ENCODE results near the gene GNB1. TPM values are rescaled to one million over a fixed set of nuclear protein-coding genes. Genes with fewer than 3 reads are reported as not detected.

Gene GNB1
- total RNA-seq, 1 donor = 101 TPM

GRCh38 chr1:1917995-1918900, 27.4 kb upstream of the GNB1 start:
- peak overlapping the region; percentile 44 for H3K4me3 ChIP-seq (ENCODE audit: low read length)
- peaks cover 17% of the 10 kb centered on the region for H3K4me1 ChIP-seq (ENCODE audit: insufficient read depth, low read length)
- H3K27me3 ChIP-seq (ENCODE audit: insufficient read depth, low read length) = no peaks in the 10 kb centered on the region
- no peaks in the 10 kb centered on the region for H3K9me3 ChIP-seq (ENCODE audit: low read depth, low read length)

- H3K27me3 ChIP-seq (ENCODE audit: insufficient read depth, low read length) = no peaks in the 10 kb centered on the region
- peaks cover 17% of the 10 kb centered on the region for H3K4me1 ChIP-seq (ENCODE audit: insufficient read depth, low read length)
- H3K4me3 ChIP-seq (ENCODE audit: low read length) = no peak overlapping the region
- no peaks in the 10 kb centered on the region for H3K9me3 ChIP-seq (ENCODE audit: low read depth, low read length)
These were observed 26.6 kb upstream of the GNB1 start for GRCh38 chr1:1917304-1917976.

GRCh38 chr1:1916851-1917251, 26.0 kb upstream of the GNB1 start:
- Histone ChIP-seq H3K9me3 (ENCODE audit: low read depth, low read length) (no peaks in the 10 kb centered on the region), H3K4me3 (ENCODE audit: low read length) (no peak overlapping the region), H3K27me3 (ENCODE audit: insufficient read depth, low read length) (no peaks in the 10 kb centered on the region), H3K4me1 (ENCODE audit: insufficient read depth, low read length) (peaks cover 17% of the 10 kb centered on the region)

DNA sequence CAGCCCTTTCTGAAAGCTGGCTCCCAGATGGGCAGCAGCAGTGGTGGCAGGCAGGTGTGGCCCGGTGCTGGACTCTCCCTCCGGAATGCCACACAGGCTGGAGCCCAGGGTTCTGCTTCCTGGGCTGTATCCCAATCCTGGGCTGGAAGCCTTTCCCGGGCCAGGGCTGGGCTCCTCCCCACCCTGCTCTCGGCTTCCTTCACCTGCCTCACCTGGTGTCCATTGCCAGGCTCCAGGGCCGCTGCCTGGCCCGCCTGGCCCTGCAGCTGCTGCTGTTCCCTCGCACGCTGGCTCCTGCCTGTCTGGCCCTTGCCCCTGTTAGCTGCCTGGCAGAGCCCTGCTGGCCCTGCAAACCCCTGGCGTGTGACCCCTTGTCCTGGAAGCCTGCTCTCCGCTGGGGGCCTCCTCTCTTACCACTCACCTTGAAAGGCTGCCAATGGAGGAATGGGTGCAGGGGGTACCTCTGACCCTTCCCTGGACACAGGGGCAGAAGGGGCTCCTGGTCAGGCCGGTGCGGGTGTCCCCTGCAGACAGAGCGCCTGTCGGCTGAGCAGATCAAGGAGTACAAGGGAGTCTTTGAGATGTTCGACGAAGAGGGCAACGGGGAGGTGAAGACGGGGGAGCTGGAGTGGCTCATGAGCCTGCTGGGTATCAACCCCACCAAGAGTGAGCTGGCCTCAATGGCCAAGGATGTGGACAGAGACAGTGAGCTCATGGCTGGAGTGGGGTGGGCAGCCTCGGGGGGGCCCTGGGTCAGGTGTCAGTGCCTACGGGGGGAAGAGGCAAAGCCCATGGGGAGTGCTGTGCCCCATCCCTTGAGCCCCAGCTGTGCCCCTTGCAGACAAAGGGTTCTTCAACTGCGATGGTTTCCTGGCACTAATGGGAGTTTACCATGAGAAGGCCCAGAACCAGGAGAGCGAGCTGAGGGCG, 25.3 kb upstream of the GNB1 start:
- Histone ChIP-seq H3K4me1 (ENCODE audit: insufficient read depth, low read length) (peaks cover 17% of the 10 kb centered on the region), H3K27me3 (ENCODE audit: insufficient read depth, low read length) (no peaks in the 10 kb centered on the region), H3K4me3 (ENCODE audit: low read length) (no peak overlapping the region)

DNA sequence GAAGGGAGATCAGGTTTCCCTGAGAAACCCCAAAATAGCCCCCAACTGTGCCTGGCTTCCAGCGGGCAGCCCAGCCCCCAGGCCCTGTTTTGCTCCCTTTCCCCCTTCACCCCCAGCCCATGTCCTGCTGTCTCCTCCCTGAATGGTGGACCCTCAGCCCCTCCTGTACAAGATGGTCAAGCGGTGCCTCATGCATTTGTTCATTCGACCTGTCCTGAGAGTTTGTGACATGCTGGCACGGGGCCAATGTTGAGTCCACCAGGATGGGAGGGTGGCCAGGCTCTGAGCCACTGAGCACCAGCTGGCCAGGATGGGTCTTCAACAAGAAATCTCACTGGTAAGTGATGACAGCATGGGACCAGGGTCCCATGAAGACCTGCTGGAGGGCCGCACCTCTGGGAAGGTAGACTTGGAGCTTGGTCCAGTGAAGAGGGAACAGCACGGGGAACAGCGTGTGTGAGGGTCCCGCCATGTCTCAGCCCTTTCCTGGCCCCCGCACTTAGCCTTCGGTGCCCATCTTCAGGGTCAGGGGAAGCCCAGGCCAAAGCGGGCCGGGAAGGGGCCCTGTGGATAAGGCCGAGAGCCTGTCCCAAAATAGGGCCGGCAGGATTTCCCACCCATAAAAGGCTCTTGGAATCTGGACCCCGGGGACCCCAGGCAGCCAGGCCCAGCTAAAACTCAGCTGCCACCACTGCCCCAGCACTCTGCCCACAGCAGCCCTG, 24.2 kb upstream of the GNB1 start, which contains the start of gene CALML6:
Gene CALML6, plus strand, starts transcription at position 290 of the 722 bp plus-strand sequence. Its CDS starts 21 bp downstream, at position 311.
- H3K27me3 ChIP-seq (ENCODE audit: insufficient read depth, low read length) = no peaks in the 10 kb centered on the region
- H3K9me3 ChIP-seq (ENCODE audit: low read depth, low read length) = no peaks in the 10 kb centered on the region
- H3K4me3 ChIP-seq (ENCODE audit: low read length) = no peak within 1 kb of the TSS
- peaks cover 17% of the 10 kb centered on the region for H3K4me1 ChIP-seq (ENCODE audit: insufficient read depth, low read length)

More for the DNA sequence above, 25.3 kb upstream of the GNB1 start:
- H3K9me3 ChIP-seq (ENCODE audit: low read depth, low read length) = no peaks in the 10 kb centered on the region

DNA sequence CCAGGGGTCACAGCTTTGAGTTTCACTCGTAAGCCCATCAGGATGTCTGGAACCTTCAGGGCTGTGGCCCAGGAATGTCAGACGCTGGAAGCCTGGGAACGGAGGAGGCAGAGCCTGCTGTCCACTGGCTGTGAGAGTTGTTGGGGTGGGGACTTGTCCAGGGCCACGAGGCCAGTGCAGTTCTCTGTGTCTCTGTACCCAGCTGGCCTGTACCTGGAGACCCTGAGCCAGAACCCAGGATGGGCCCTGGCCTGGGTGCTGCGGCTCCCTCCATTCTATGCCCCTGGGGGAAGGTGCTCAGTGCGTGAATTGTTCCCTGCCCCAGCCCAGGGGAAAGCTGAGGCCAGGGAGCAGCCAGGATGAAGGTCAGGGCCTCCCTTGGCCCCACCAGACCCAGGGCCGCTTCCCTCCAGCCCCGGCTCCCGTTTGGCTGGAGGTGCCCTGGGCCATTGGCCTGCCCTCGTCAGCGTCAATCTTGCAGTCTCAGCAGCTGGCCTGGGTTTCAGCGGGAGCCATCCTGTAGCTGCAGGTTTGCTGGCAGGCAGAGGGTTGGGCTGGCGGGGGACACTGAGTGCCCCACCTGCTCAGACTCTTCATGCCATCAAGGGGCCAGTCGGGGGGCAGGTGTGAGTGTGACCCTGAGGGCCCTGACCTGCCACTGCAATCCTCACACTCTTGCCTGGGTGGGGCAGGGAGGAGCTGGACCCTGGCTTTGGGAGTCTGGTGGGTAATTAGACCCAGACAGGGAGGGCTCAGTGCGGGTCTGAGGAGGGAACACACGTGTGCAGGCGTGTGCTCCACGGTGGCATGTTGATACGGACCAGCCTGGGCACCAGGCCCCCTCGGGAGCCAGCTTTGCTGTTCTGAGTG, 23.4 kb upstream of the GNB1 start:
- no peaks in the 10 kb centered on the region for H3K9me3 ChIP-seq (ENCODE audit: low read depth, low read length)
- no peaks in the 10 kb centered on the region for H3K27me3 ChIP-seq (ENCODE audit: insufficient read depth, low read length)
- peaks cover 17% of the 10 kb centered on the region for H3K4me1 ChIP-seq (ENCODE audit: insufficient read depth, low read length)
- H3K4me3 ChIP-seq (ENCODE audit: low read length) = no peak overlapping the region

GRCh38 chr1:1911350-1912041, 20.6 kb upstream of the GNB1 start:
- H3K27me3 ChIP-seq (ENCODE audit: insufficient read depth, low read length) = no peaks in the 10 kb centered on the region
- no peak overlapping the region for H3K4me3 ChIP-seq (ENCODE audit: low read length)
- peaks cover 16% of the 10 kb centered on the region for H3K4me1 ChIP-seq (ENCODE audit: insufficient read depth, low read length)
- H3K9me3 ChIP-seq (ENCODE audit: low read depth, low read length) = no peaks in the 10 kb centered on the region

DNA sequence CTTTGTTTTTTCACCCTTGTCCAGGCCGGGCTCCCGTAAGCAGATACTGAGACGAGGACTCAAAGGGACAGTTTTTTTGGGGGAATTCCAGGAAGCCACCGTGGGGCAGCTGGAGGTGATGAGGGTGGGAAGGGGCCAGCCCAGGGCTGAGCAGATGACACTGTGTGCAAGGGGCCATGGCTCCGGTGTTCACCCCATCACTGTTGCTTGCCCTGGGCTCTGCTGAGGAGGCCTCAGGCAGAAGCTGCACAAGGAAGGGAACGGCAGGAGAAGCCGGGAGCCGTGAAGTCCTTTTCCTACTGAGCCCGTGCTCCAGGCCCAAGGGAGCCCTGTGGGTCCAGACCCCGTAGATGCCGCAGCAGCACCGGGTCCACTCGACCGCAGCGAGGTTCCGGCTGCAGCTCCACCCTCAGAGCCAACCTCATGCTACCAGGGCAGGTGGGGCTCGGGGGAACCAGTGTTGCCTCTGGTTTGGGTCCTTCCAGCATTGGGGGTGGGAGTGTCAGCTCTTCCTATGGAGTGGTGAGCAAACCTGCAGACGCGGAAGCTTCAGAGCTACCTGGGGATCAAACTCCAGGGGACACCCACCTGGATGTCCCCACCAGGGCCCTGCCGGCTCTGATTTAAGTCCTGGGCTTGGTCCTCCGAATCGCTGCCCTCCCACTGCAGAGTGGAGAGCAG, 19.9 kb upstream of the GNB1 start:
- H3K9me3 ChIP-seq (ENCODE audit: low read depth, low read length) = no peaks in the 10 kb centered on the region
- no peak overlapping the region for H3K4me3 ChIP-seq (ENCODE audit: low read length)
- no peaks in the 10 kb centered on the region for H3K27me3 ChIP-seq (ENCODE audit: insufficient read depth, low read length)
- peaks cover 21% of the 10 kb centered on the region for H3K4me1 ChIP-seq (ENCODE audit: insufficient read depth, low read length)

DNA sequence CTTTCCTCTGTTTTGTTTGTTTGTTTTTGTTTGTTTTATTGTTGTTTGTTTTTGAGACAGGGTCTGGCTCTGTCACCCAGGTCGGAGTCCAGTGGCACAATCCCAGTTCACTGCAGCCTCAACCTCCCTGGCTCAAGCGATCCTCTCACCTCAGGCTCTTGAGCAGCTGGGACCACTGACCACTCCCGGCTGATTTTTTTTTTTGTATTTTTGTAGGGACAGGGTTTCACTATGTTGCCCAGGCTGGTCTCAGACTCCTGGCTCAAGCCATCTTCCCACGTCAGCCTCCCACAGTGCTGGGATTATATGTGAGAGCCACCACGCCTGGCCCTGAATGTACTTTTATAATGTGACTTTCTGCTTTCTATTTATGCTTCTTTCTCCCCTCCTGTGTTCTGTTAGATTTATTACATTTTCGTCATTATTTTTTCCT, 19.2 kb upstream of the GNB1 start:
- no peak overlapping the region for H3K4me3 ChIP-seq (ENCODE audit: low read length)
- peaks cover 21% of the 10 kb centered on the region for H3K4me1 ChIP-seq (ENCODE audit: insufficient read depth, low read length)
- no peaks in the 10 kb centered on the region for H3K27me3 ChIP-seq (ENCODE audit: insufficient read depth, low read length)
- no peaks in the 10 kb centered on the region for H3K9me3 ChIP-seq (ENCODE audit: low read depth, low read length)

DNA sequence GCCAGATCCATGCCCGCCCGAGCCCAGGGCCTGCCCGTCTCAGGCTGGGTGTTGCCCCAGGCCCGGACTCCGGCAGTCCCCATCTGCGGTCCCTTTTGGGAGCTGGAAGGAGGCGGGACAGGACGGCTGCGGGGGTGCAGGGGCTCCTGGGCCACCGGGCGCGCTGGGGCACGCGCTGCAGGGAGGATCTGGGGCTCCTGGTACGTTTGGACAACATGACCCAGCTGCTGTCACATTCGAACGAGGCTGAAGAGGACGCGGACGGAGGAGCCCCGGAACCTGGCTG, 17.6 kb upstream of the GNB1 start:
- Histone ChIP-seq H3K9me3 (ENCODE audit: low read depth, low read length) (no peaks in the 10 kb centered on the region), H3K4me1 (ENCODE audit: insufficient read depth, low read length) (peaks cover 21% of the 10 kb centered on the region), H3K27me3 (ENCODE audit: insufficient read depth, low read length) (no peaks in the 10 kb centered on the region), H3K4me3 (ENCODE audit: low read length) (peak overlapping the region; percentile 60)

DNA sequence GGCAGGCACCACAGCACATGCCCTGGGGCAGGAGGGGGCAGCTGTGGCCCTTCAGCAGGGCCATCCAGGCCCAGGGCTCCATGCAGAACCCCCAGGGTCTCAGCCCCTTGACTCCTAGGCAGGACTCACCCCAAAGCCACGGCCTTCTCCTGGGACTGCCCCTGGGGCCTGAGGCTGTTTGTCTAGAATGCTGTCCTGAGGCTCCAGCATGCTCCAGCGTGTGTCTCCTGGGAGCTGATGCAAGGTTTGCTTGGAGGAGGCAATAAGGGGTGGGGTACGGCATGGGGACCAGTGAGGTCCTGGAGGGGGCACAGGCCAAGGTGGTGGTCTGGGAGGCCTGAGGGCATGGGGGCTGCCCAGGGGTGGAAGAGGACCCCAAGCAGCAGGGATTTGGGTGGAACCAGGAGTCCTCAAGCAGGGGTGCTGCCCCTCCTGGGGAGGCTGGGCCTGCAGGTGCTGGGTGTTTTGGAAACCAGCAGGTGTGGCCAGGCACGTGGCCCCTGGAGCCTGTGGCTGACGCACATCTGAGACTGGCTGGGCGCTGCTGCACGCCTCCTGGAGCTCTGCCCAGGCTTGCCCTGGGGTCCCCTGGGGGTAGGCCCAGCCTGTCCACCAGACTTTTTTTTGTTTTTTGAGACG, 16.3 kb upstream of the GNB1 start:
- H3K4me3 ChIP-seq (ENCODE audit: low read length) = no peak overlapping the region
- H3K27me3 ChIP-seq (ENCODE audit: insufficient read depth, low read length) = no peaks in the 10 kb centered on the region
- no peaks in the 10 kb centered on the region for H3K9me3 ChIP-seq (ENCODE audit: low read depth, low read length)
- peaks cover 21% of the 10 kb centered on the region for H3K4me1 ChIP-seq (ENCODE audit: insufficient read depth, low read length)
